ENCODE data around the gene MED26. TPM values are rescaled to one million over a fixed set of nuclear protein-coding genes. Genes with fewer than 3 reads are reported as not detected.

The MED26 gene
- total RNA-seq, 1 donor from 2014 or later: 13.3 TPM

GRCh38 chr19:16585094-16585801 is 42.8 kb downstream of the MED26 start:
- TF ChIP-seq CTCF (IDR thresholded peaks at IDR 0.05; ENCODE audit: unreplicated experiment): no peak
- Mint-ChIP-seq H3K36me3 (no peaks in the 10 kb centered on the region), H3K27me3 (ENCODE audit: low read depth) (no peaks in the 10 kb centered on the region), H3K4me3 (no peak overlapping the region), H3K4me1 (peaks cover 48% of the 10 kb centered on the region), H3K9me3 (no peaks in the 10 kb centered on the region), H3K27ac (peak overlapping the region; percentile 60)
- DNase-seq (ENCODE audit: low spot score in 2 of 2, unreplicated experiment in 2 of 2): no peak

- no peak overlapping the region for H3K4me3 Mint-ChIP-seq
- H3K9me3 Mint-ChIP-seq: no peaks in the 10 kb centered on the region
- H3K36me3 Mint-ChIP-seq: no peaks in the 10 kb centered on the region
- H3K27ac Mint-ChIP-seq: peak overlapping the region; percentile 60
- peaks cover 47% of the 10 kb centered on the region for H3K4me1 Mint-ChIP-seq
- no peak for TF ChIP-seq CTCF (IDR thresholded peaks at IDR 0.05; ENCODE audit: unreplicated experiment)
- H3K27me3 Mint-ChIP-seq (ENCODE audit: low read depth): no peaks in the 10 kb centered on the region
- peak in 1 of 2 experiments; percentile 51 for DNase-seq (ENCODE audit: low spot score in 2 of 2, unreplicated experiment in 2 of 2)
These were observed 43.5 kb downstream of the MED26 start for GRCh38 chr19:16584248-16585093.

GRCh38 chr19:16582486-16583261 is 45.3 kb downstream of the MED26 start:
- no peak for TF ChIP-seq CTCF (IDR thresholded peaks at IDR 0.05; ENCODE audit: unreplicated experiment)
- Mint-ChIP-seq H3K36me3 (peaks cover 4% of the 10 kb centered on the region), H3K27me3 (ENCODE audit: low read depth) (no peaks in the 10 kb centered on the region), H3K4me3 (no peak overlapping the region), H3K4me1 (peaks cover 29% of the 10 kb centered on the region), H3K27ac (no peak overlapping the region), H3K9me3 (no peaks in the 10 kb centered on the region)
- no peak for DNase-seq (ENCODE audit: low spot score in 2 of 2, unreplicated experiment in 2 of 2)

DNA sequence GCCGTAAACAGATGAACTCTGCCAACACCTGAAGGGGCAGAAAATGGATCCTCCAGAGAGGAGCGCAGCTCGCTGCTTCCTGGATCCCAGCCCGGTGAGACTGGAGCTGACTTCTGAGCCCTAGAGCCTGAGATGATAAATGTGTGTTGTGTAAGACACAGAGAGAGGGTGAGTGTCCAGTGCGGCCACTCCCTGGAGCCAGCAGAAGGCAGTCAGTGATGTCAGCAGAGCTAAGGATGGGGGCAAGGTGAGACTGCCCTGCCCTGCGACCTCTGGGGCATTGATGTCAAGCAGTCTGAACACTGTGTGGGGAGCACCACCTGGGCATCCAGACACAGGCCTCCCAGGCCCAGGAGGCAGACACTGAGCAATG is 46.0 kb downstream of the MED26 start:
- H3K4me1 Mint-ChIP-seq: peaks cover 22% of the 10 kb centered on the region
- no peak for TF ChIP-seq CTCF (IDR thresholded peaks at IDR 0.05; ENCODE audit: unreplicated experiment)
- no peak overlapping the region for H3K4me3 Mint-ChIP-seq

GRCh38 chr19:16581145-16581970 is 46.6 kb downstream of the MED26 start:
- no peaks in the 10 kb centered on the region for H3K27me3 Mint-ChIP-seq (ENCODE audit: low read depth)
- DNase-seq (ENCODE audit: low spot score in 2 of 2, unreplicated experiment in 2 of 2): no peak
- peaks cover 18% of the 10 kb centered on the region for H3K4me1 Mint-ChIP-seq
- no peak for TF ChIP-seq CTCF (IDR thresholded peaks at IDR 0.05; ENCODE audit: unreplicated experiment)
- H3K4me3 Mint-ChIP-seq: no peak overlapping the region
- no peak overlapping the region for H3K27ac Mint-ChIP-seq
- H3K9me3 Mint-ChIP-seq: no peaks in the 10 kb centered on the region
- peaks cover 7% of the 10 kb centered on the region for H3K36me3 Mint-ChIP-seq

More for the DNA sequence above, 46.0 kb downstream of the MED26 start:
- Mint-ChIP-seq H3K27me3 (ENCODE audit: low read depth) (no peaks in the 10 kb centered on the region), H3K9me3 (no peaks in the 10 kb centered on the region), H3K27ac (no peak overlapping the region), H3K36me3 (peaks cover 6% of the 10 kb centered on the region)
- no peak for DNase-seq (ENCODE audit: low spot score in 2 of 2, unreplicated experiment in 2 of 2)

Data from mesothelial cell of epicardium (in vitro differentiated cells).